PC-9 (cell line): ENCODE measurements around the gene IAH1. TPM values are rescaled to one million over a fixed set of nuclear protein-coding genes. Genes with fewer than 3 reads are reported as not detected.

ENCODE experiments used
- BruUV-seq: library from RNA; stranded (reverse); fragments of 400-500 nt; replicated peaks from 2 replicates; lab custom pipeline; 2021; lab: Mats Ljungman, UMichigan
- CTCF ChIA-PET: fragments of 300-600 bp; sonication (Branson Sonifier 250); formaldehyde crosslinking; loops from one replicate; lab custom pipeline; 2022; ENCODE audit warnings: antibody characterized with exemption; lab: Charles Lee
- POLR2A ChIA-PET: fragments of 300-600 bp; sonication (Branson Sonifier 250); formaldehyde crosslinking; loops from one replicate; lab custom pipeline; 2022; ENCODE audit warnings: antibody characterized with exemption; ENCODE audit not compliant: unreplicated experiment; lab: Charles Lee
- DNase-seq, 2 experiments: peaks; one replicate each; pipeline versions ENCODE4 v3.0.0 to v3.0.0-alpha.2; 2015 to 2022; ENCODE audit warnings: mixed read lengths in 1 of 2
- H2AFZ ChIP-seq: fragments of 200-600 bp; sonication (generic); 2 replicates; pipeline ENCODE4 v1.8.1; 2017; ENCODE audit warnings: antibody characterized with exemption
- H3F3A ChIP-seq: fragments of 200-600 bp; sonication (generic); 2 replicates; pipeline ENCODE4 v1.8.1; 2017; ENCODE audit warnings: antibody characterized with exemption, mild to moderate bottlenecking, low read depth; ENCODE audit not compliant: insufficient read depth
- H3K27ac ChIP-seq: fragments of 200-600 bp; sonication (generic); 2 replicates; pipeline ENCODE4 v1.6.1; 2016; ENCODE audit warnings: mixed run types
- H3K27me3 ChIP-seq: fragments of 200-600 bp; sonication (generic); 2 replicates; pipeline ENCODE4 v1.6.1; 2016; ENCODE audit warnings: low read depth, mixed run types; ENCODE audit not compliant: insufficient read depth
- H3K36me3 ChIP-seq: fragments of 200-600 bp; sonication (generic); 2 replicates; pipeline ENCODE4 v1.6.1; 2016; ENCODE audit warnings: low read depth, mixed run types
- H3K4me1 ChIP-seq: fragments of 200-600 bp; sonication (generic); replicated peaks from 2 replicates; pipeline ENCODE4 v1.6.1; 2016; ENCODE audit warnings: mixed run types; ENCODE audit not compliant: insufficient read depth
- H3K4me2 ChIP-seq: fragments of 200-600 bp; sonication (generic); 2 replicates; pipeline ENCODE4 v1.6.1; 2017; ENCODE audit warnings: mixed run types
- H3K4me3 ChIP-seq: fragments of 200-600 bp; sonication (generic); 2 replicates; pipeline ENCODE4 v1.6.1; 2016; ENCODE audit warnings: mixed run types
- H3K79me2 ChIP-seq: fragments of 200-600 bp; sonication (generic); 2 replicates; pipeline ENCODE4 v1.6.1; 2017; ENCODE audit warnings: low read depth, mixed run types
- H3K9me2 ChIP-seq: fragments of 200-600 bp; sonication (generic); 2 replicates; pipeline ENCODE4 v1.8.1; 2017; ENCODE audit warnings: mild to moderate bottlenecking; ENCODE audit not compliant: insufficient read depth
- H3K9me3 ChIP-seq: fragments of 200-600 bp; sonication (generic); 2 replicates; pipeline ENCODE4 v1.8.1; 2016; ENCODE audit warnings: low read depth; ENCODE audit not compliant: insufficient read depth
- H4K20me1 ChIP-seq: fragments of 200-600 bp; sonication (generic); 2 replicates; pipeline ENCODE4 v1.8.1; 2017; ENCODE audit not compliant: insufficient read depth
- EZH2 ChIP-seq: fragments of 200-600 bp; sonication (generic); IDR thresholded peaks from 2 replicates; pipeline ENCODE4 v1.8.0; 2017; ENCODE audit warnings: antibody characterized with exemption, low read depth
- intact Hi-C: fragments of 100-400 bp; cut with micrococcal nuclease; formaldehyde crosslinking; loops from one replicate; pipeline ENCODE4 v1.10.0; 2022; ENCODE audit not compliant: unreplicated experiment
- total RNA-seq: library from RNA; stranded (reverse); gene quantifications from 2 replicates; pipeline ENCODE4 v1.2.3, GENCODE V29; 2021
- TF ChIP-seq, protein P1 (sequence below): fragments of 200-600 bp; sonication (generic); conservative IDR thresholded peaks from 2 replicates; pipeline ENCODE4 v1.6.1; 2017; ENCODE audit warnings: mixed run types, antibody characterized with exemption, mild to moderate bottlenecking, moderate library complexity

IAH1 gene
- total RNA-seq, 1 experiment from 2014 or later, result 37.3 TPM

DNA sequence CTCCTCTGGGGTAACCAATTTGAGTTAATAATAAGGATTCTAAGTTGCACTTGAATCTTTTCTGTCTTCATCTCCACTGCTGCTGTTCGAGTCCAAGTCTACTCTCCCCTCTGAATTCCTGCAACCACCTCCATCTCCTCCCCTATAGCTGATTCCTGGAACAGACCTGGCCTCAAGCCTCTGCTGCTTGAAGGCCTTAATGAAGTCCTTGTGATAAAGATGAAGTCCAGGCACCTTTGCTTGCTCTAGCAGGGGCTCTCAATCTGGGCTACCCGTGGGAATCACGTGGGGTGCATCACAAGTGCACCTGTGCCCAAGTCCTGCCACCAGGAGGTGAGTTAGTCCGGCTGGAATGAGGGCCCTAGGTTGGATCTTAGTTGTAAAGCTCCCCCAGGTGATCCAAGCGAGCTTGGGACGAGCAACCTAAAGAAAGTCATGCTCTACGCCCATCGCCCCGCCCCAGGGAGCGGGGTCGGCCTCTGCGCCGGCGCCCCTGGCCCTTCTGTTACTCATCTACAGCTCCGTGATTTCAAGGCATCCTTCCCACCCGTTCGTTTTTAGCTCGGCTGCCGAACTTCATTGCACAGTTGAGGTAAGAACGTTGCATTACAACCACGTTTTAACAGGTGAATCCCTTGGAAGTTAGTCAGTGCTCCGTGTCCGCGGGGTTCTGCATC is 905 bp upstream of the IAH1 start:
- no peaks in the 10 kb centered on the region for H3K9me2 ChIP-seq
- H3K4me1 ChIP-seq, result peaks cover 11% of the 10 kb centered on the region
- ChIA-PET POLR2A (no interaction called here), CTCF (interaction anchor here (0.7 kb wide), 1 partner anchor 140 kb away, joined by 10 read pairs; no protein-coding TSS in a partner anchor)
- DNase-seq, result no peak
- peaks cover 52% of the 10 kb centered on the region; the same call in 1 of the 2 replicates for H3F3A ChIP-seq
- H2AFZ ChIP-seq, result no peak overlapping the region
- TF ChIP-seq, protein P1, sequence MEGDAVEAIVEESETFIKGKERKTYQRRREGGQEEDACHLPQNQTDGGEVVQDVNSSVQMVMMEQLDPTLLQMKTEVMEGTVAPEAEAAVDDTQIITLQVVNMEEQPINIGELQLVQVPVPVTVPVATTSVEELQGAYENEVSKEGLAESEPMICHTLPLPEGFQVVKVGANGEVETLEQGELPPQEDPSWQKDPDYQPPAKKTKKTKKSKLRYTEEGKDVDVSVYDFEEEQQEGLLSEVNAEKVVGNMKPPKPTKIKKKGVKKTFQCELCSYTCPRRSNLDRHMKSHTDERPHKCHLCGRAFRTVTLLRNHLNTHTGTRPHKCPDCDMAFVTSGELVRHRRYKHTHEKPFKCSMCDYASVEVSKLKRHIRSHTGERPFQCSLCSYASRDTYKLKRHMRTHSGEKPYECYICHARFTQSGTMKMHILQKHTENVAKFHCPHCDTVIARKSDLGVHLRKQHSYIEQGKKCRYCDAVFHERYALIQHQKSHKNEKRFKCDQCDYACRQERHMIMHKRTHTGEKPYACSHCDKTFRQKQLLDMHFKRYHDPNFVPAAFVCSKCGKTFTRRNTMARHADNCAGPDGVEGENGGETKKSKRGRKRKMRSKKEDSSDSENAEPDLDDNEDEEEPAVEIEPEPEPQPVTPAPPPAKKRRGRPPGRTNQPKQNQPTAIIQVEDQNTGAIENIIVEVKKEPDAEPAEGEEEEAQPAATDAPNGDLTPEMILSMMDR, result peak; percentile 36; the same call in 1 of the 2 replicates
- no peak for TF ChIP-seq EZH2
- H3K9me3 ChIP-seq, result no peaks in the 10 kb centered on the region
- H3K4me3 ChIP-seq, result no peak overlapping the region
- H3K36me3 ChIP-seq, result peaks cover 13% of the 10 kb centered on the region; the same call in 1 of the 2 replicates
- TSS peak; percentile 24 for BruUV-seq
- no peak overlapping the region for H3K4me2 ChIP-seq
- H3K27me3 ChIP-seq, result no peaks in the 10 kb centered on the region
- no peak overlapping the region for H3K27ac ChIP-seq
- intact Hi-C loops, result no loop called here
- H4K20me1 ChIP-seq, result no peaks in the 10 kb centered on the region
- H3K79me2 ChIP-seq, result no peaks in the 10 kb centered on the region; the same call in 1 of the 2 replicates

DNA sequence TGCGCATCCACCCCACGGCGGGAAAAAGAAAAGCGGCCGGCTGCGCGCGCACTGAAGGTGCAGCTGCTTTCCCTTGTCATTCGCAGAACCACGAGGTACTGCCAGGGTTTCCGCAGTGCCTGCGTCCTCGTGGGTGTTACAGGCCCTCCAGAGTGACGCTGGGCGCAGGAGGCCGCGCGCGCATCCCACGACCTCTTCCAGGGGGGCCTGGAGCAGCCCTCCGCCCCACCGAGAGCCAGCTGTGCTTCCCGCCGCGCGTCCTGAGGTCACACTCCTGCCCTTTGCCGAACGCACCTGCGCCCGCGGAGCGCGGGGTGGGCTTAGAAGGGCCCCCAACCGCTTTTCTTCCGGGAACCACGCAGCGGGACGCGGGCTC is 378 bp upstream of the IAH1 start:
- Histone ChIP-seq H3K4me2 (peak overlapping the region; percentile 93), H3F3A (peaks cover 55% of the 10 kb centered on the region), H3K79me2 (no peaks in the 10 kb centered on the region; the same call in 1 of the 2 replicates), H3K36me3 (peaks cover 9% of the 10 kb centered on the region; the same call in 1 of the 2 replicates), H3K9me2 (no peaks in the 10 kb centered on the region), H3K27ac (no peak overlapping the region), H2AFZ (peak overlapping the region; percentile 88; the same call in 1 of the 2 replicates), H3K4me1 (peaks cover 11% of the 10 kb centered on the region), H3K4me3 (peak overlapping the region; percentile 81; the same call in 1 of the 2 replicates), H3K27me3 (no peaks in the 10 kb centered on the region), H3K9me3 (no peaks in the 10 kb centered on the region), H4K20me1 (no peaks in the 10 kb centered on the region)
- ChIA-PET CTCF (interaction anchor here (0.7 kb wide), 1 partner anchor 141 kb away, joined by 10 read pairs; no protein-coding TSS in a partner anchor), POLR2A (no interaction called here)
- BruUV-seq, result no TSS peak
- TF ChIP-seq, protein P1, result no peak
- TF ChIP-seq EZH2, result no peak
- intact Hi-C loops, result no loop called here
- no peak for DNase-seq

DNA sequence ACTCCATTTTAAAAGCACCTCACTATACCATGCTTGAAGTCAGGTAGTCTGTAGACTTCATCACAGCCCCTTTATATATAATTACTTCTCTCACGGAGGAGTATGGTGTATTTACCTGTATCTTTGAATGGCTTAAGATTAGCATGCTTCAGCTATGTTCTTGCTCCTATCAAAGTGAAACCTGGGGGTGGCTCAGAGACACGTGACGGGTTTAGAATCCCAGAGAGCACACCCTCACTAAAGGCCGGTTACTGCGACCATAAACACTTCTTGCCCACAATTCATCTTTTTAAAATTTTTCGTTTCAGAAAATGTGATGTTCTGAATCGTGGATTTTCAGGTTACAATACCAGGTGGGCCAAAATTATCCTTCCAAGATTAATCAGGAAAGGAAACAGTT is 3.6 kb downstream of the IAH1 start:
- Histone ChIP-seq H3K27ac (no peak overlapping the region), H3K79me2 (no peaks in the 10 kb centered on the region; the same call in 1 of the 2 replicates), H3F3A (peaks cover 74% of the 10 kb centered on the region), H3K9me3 (no peaks in the 10 kb centered on the region), H3K36me3 (peaks cover 12% of the 10 kb centered on the region; the same call in 1 of the 2 replicates), H2AFZ (no peak overlapping the region), H3K4me3 (no peak overlapping the region), H3K9me2 (no peaks in the 10 kb centered on the region), H4K20me1 (peaks cover 7% of the 10 kb centered on the region), H3K4me2 (no peak overlapping the region), H3K27me3 (no peaks in the 10 kb centered on the region), H3K4me1 (peaks cover 11% of the 10 kb centered on the region)
- intact Hi-C loops, result no loop called here
- POLR2A ChIA-PET, result no interaction called here
- TF ChIP-seq, protein P1, result no peak
- TF ChIP-seq EZH2, result no peak
- CTCF ChIA-PET, result no interaction called here
- BruUV-seq, result no TSS peak
- DNase-seq, result no peak
